GM10266 (cell line): Measurements from ENCODE around the gene SNAP47.

ENCODE experiments used
- DNase-seq: peaks from one replicate; pipeline ENCODE4 v3.0.0; 2012; ENCODE audit errors: extremely low spot score
- TF ChIP-seq, protein P1 (sequence below): IDR thresholded peaks from 2 replicates; pipeline ENCODE4 v1.5.1; 2012; ENCODE audit warnings: mild to moderate bottlenecking, low read depth; ENCODE audit not compliant: control insufficient read depth, insufficient read depth; ENCODE audit errors: missing control alignments

Gene SNAP47

GRCh38 chr1:227788271-227789083 is 53.2 kb downstream of the SNAP47 start:
- DNase-seq = peak; percentile 77

DNA sequence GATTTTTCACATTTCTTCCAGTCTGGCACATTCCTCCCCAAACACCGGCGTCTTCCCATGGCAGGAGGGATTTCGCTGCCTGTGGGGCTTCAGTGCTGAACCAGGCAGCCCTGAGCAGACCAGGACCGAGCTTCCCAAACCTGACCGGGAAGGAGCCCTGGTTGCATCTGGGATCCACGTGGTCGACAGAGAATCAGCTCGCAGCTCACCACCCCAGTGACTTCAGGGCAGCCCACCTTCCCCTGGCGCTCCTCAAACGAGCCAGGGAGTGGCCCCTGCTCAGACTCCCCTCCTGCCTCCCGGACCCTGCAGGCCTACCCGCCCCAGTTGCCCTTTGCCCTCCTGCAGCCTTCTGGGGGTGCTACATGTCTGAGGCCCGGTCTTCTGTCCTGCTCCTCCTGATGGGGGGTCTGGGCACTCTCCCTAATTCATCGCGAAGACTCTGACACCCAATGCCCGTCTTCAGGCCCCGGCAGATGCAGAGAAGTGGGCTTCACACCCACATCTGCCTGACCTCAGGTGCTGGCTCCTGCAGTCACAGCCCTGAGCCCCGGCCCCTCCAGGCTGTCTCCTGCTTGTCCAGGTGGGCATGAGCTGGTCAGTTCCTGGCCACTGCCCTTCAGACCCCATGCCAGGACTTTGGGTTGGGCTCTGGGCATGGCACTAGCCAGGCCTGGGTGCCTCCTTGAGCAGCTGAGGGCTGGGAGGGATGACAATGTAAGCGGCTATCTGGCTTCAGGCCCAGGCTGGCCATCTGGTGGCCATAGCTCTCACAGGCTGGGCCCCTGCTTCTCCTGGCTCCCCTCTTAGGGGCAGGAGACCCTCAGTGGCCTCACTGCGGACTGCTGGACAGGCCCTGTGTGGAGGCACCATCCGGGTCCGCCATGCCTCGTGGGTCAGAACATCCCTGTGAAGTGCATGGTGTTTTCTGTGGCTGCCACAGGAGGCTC is 54.1 kb downstream of the SNAP47 start:
- no peak for DNase-seq

More at GRCh38 chr1:227788271-227789083, 53.2 kb downstream of the SNAP47 start:
- TF ChIP-seq, protein P1, sequence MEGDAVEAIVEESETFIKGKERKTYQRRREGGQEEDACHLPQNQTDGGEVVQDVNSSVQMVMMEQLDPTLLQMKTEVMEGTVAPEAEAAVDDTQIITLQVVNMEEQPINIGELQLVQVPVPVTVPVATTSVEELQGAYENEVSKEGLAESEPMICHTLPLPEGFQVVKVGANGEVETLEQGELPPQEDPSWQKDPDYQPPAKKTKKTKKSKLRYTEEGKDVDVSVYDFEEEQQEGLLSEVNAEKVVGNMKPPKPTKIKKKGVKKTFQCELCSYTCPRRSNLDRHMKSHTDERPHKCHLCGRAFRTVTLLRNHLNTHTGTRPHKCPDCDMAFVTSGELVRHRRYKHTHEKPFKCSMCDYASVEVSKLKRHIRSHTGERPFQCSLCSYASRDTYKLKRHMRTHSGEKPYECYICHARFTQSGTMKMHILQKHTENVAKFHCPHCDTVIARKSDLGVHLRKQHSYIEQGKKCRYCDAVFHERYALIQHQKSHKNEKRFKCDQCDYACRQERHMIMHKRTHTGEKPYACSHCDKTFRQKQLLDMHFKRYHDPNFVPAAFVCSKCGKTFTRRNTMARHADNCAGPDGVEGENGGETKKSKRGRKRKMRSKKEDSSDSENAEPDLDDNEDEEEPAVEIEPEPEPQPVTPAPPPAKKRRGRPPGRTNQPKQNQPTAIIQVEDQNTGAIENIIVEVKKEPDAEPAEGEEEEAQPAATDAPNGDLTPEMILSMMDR = no peak

DNA sequence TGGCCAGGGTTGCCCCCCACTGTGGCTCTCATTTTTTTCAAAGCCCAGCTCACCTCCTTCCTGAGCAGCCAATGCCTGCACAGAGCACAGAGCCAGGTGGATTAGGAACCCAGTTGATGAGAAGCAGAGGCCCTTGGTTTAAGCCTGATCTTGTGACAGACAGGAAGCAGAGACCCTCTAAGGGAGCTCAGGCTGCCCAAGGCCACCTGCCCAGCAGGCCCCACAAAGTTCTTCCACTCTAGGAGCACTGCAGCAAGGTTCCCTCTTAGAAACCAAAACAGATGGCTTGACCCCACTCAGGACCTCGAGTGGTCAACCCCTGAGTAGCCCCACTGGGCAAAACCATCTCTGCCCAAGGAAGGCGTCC is 54.8 kb downstream of the SNAP47 start:
- no peak for DNase-seq
- TF ChIP-seq, protein P1 = no peak

More for the DNA sequence above, 54.1 kb downstream of the SNAP47 start:
- TF ChIP-seq, protein P1 = no peak

GRCh38 chr1:227790868-227791267 is 55.6 kb downstream of the SNAP47 start:
- TF ChIP-seq, protein P1 = no peak
- DNase-seq = no peak

GRCh38 chr1:227791425-227792143 is 56.3 kb downstream of the SNAP47 start:
- DNase-seq = no peak
- TF ChIP-seq, protein P1 = no peak

GRCh38 chr1:227792216-227793078 is 57.2 kb downstream of the SNAP47 start:
- TF ChIP-seq, protein P1 = peak; percentile 10
- DNase-seq = no peak
